Testis (tissue), 3 donors: Measurements from ENCODE around the gene PTTG1IP2. TPM values are rescaled to one million over a fixed set of nuclear protein-coding genes. Genes with fewer than 3 reads are reported as not detected.

ENCODE experiments used
- DNase-seq: peaks from one replicate; pipeline ENCODE4 v3.0.0-alpha.2; 2019
- H3K27ac ChIP-seq, 2 donors: fragments of 200-600 bp; sonication (generic); one replicate each; pipeline ENCODE4 v1.5.1; 2019
- H3K27me3 ChIP-seq: fragments of 200-600 bp; sonication (generic); one replicate; pipeline ENCODE4 v1.5.1; 2019
- H3K36me3 ChIP-seq: fragments of 200-600 bp; sonication (generic); one replicate; pipeline ENCODE4 v1.5.1; 2017; ENCODE audit warnings: low read depth; ENCODE audit errors: missing control alignments
- H3K4me1 ChIP-seq: fragments of 200-600 bp; sonication (generic); one replicate; pipeline ENCODE4 v1.5.1; 2019
- H3K4me3 ChIP-seq, 2 donors: fragments of 200-600 bp; sonication (generic); one replicate each; pipeline ENCODE4 v1.5.1; 2017 to 2019
- H3K9me3 ChIP-seq: fragments of 200-600 bp; sonication (generic); one replicate; pipeline ENCODE4 v1.5.1; 2017
- POLR2A ChIP-seq: fragments of 450-650 bp; IDR thresholded peaks from one replicate; pipeline ENCODE4 v1.6.1; 2017; ENCODE audit warnings: antibody characterized with exemption, mild to moderate bottlenecking, moderate library complexity
- WGBS, 2 donors: methylation state at CpG; one replicate each; pipeline ENCODE4 v1.1.5; 2018; 5-methylcytosine and 5-hydroxymethylcytosine counted together
- intact Hi-C: fragments of 100-400 bp; cut with DNase I; formaldehyde crosslinking; loops from one replicate; pipeline ENCODE4 v1.15.1; 2023; ENCODE audit warnings: low total_unique reads
- polyA plus RNA-seq: library from polyadenylated mRNA; stranded (reverse); fragments of 350-450 nt; fragmentation: Illumina TruSeq; extraction: RNeasy Lipid Tissue Mini Kit (QIAGEN cat#74804); gene quantifications from one replicate; pipeline ENCODE4 v1.2.3, GENCODE V29; 2014; ENCODE audit warnings: low read depth, low replicate concordance; ENCODE audit not compliant: insufficient read depth
- total RNA-seq, 2 donors: library from RNA; depleted of rRNA; stranded (reverse); fragments of >200 nt; gene quantifications; one replicate each; pipeline ENCODE4 v1.2.3, GENCODE V29; 2016
- TF ChIP-seq, protein P1 (sequence below), 3 experiments: fragments of 450-650 bp in 2 of 3; fragments of 200-600 bp in 1 of 3; sonication (generic) in 1 of 3; IDR thresholded peaks; one replicate each; pipeline ENCODE4 v1.5.1; 2016 to 2019; ENCODE audit warnings: antibody characterized with exemption in 3 of 3, mild to moderate bottlenecking in 2 of 3, moderate library complexity in 1 of 3

Gene PTTG1IP2
- total and polyA plus RNA-seq, 3 donors from 2014 or later: 5.8 to 13.1 (median 8.0) TPM

DNA sequence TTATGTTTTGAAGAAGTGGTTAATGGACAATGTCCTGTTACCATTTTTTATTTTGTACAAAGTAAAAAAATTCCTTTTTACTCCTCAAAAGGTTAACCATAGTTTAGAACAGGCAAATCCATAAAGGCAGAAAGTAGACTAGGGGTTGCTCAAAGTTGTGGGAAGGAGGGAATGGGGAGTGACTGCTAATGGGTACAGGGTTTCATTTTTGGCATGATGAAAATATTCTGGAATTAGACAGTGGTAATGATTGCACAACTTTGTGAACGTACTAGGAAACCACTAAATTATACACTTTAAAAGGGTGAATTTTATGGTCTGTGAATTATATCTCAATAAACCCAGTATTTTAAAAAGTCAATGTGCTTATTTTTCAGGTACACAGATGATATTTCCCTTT lies 91.3 kb downstream of the PTTG1IP2 start:
- no peak overlapping the region for H3K4me3 ChIP-seq
- H3K9me3 ChIP-seq: no peaks in the 10 kb centered on the region
- no peaks in the 10 kb centered on the region for H3K27me3 ChIP-seq
- H3K4me1 ChIP-seq: no peaks in the 10 kb centered on the region
- DNase-seq: no peak
- H3K36me3 ChIP-seq: no peaks in the 10 kb centered on the region
- 74 to 75% methylated on average over 1 of the region's 1 CpG for WGBS, 2 donors
- H3K27ac ChIP-seq: no peak overlapping the region
- TF ChIP-seq, protein P1, sequence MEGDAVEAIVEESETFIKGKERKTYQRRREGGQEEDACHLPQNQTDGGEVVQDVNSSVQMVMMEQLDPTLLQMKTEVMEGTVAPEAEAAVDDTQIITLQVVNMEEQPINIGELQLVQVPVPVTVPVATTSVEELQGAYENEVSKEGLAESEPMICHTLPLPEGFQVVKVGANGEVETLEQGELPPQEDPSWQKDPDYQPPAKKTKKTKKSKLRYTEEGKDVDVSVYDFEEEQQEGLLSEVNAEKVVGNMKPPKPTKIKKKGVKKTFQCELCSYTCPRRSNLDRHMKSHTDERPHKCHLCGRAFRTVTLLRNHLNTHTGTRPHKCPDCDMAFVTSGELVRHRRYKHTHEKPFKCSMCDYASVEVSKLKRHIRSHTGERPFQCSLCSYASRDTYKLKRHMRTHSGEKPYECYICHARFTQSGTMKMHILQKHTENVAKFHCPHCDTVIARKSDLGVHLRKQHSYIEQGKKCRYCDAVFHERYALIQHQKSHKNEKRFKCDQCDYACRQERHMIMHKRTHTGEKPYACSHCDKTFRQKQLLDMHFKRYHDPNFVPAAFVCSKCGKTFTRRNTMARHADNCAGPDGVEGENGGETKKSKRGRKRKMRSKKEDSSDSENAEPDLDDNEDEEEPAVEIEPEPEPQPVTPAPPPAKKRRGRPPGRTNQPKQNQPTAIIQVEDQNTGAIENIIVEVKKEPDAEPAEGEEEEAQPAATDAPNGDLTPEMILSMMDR (IDR thresholded peaks at IDR 0.05): no peak
- TF ChIP-seq POLR2A: no peak
- intact Hi-C loops: no loop called here

Other genes with a start within 250 kb of the PTTG1IP2 start
- gene CFAP69, start 224.5 kb upstream of the PTTG1IP2 start, total RNA-seq: 10 to 100 TPM in 1 of 2 donors, 1 to 10 TPM in 1; 8.7 to 18.0 TPM
- gene CFAP69, start 224.5 kb upstream of the PTTG1IP2 start, polyA plus RNA-seq: 9.0 TPM
- gene FAM237B, start 148.3 kb upstream of the PTTG1IP2 start, total RNA-seq: not detected
- gene FAM237B, start 148.3 kb upstream of the PTTG1IP2 start, polyA plus RNA-seq: 0.17 TPM
- 10 to 100 TPM; 14.6 to 16.6 TPM for gene GTPBP10, start 122.9 kb upstream of the PTTG1IP2 start, total RNA-seq
- gene GTPBP10, start 122.9 kb upstream of the PTTG1IP2 start, polyA plus RNA-seq: 25.6 TPM
- gene CLDN12, start 66.2 kb upstream of the PTTG1IP2 start, total RNA-seq: 10 to 100 TPM; 31.8 to 33.9 TPM
- 40.5 TPM for gene CLDN12, start 66.2 kb upstream of the PTTG1IP2 start, polyA plus RNA-seq
- gene CDK14, start 126.7 kb downstream of the PTTG1IP2 start, total RNA-seq: 10 to 100 TPM; 18.9 to 22.7 TPM
- gene CDK14, start 126.7 kb downstream of the PTTG1IP2 start, polyA plus RNA-seq: 19.5 TPM